ENCODE measurements around the gene LGALS9B. TPM values are rescaled to one million over a fixed set of nuclear protein-coding genes. Genes with fewer than 3 reads are reported as not detected.
"Not testable (repeated sequence)": the region's sequence is repeated elsewhere in the genome, so short reads cannot be mapped to it uniquely, and the experiment has no call there.

The LGALS9B gene
- total RNA-seq, result not detected

- DNase-seq (ENCODE audit: low spot score), result not testable (repeated sequence)
These were observed at the start of gene LGALS9B for GRCh38 chr17:20467447-20467846. Gene LGALS9B (minus strand): TSS chr17:20467539. CDS start chr17:20467470, 69 bp downstream.

- not testable (repeated sequence) for DNase-seq (ENCODE audit: low spot score)
These were observed 49.6 kb upstream of the LGALS9B start for GRCh38 chr17:20516986-20517385.

GRCh38 chr17:20515099-20515498, 47.8 kb upstream of the LGALS9B start:
- not testable (repeated sequence) for DNase-seq (ENCODE audit: low spot score)

- DNase-seq (ENCODE audit: low spot score), result not testable (repeated sequence)
These were observed 46.2 kb upstream of the LGALS9B start for GRCh38 chr17:20513539-20513938.

- not testable (repeated sequence) for DNase-seq (ENCODE audit: low spot score)
These were observed 45.0 kb upstream of the LGALS9B start for GRCh38 chr17:20512378-20512777.

GRCh38 chr17:20511778-20512177, 44.4 kb upstream of the LGALS9B start:
- not testable (repeated sequence) for DNase-seq (ENCODE audit: low spot score)

GRCh38 chr17:20505333-20505732, 38.0 kb upstream of the LGALS9B start:
- DNase-seq (ENCODE audit: low spot score), result not testable (repeated sequence)

- not testable (repeated sequence) for DNase-seq (ENCODE audit: low spot score)
These were observed 37.2 kb upstream of the LGALS9B start for GRCh38 chr17:20504388-20505066.

GRCh38 chr17:20501896-20502295, 34.6 kb upstream of the LGALS9B start:
- not testable (repeated sequence) for DNase-seq (ENCODE audit: low spot score)

GRCh38 chr17:20500346-20500745, 33.0 kb upstream of the LGALS9B start:
- not testable (repeated sequence) for DNase-seq (ENCODE audit: low spot score)

- not testable (repeated sequence) for DNase-seq (ENCODE audit: low spot score)
These were observed 28.1 kb upstream of the LGALS9B start for GRCh38 chr17:20495420-20495819.

- not testable (repeated sequence) for DNase-seq (ENCODE audit: low spot score)
These were observed 27.4 kb upstream of the LGALS9B start for GRCh38 chr17:20494735-20495134.

- DNase-seq (ENCODE audit: low spot score), result not testable (repeated sequence)
These were observed 26.8 kb upstream of the LGALS9B start for GRCh38 chr17:20494147-20494546.

- not testable (repeated sequence) for DNase-seq (ENCODE audit: low spot score)
These were observed 25.6 kb upstream of the LGALS9B start for GRCh38 chr17:20492971-20493370.

- not testable (repeated sequence) for DNase-seq (ENCODE audit: low spot score)
These were observed 24.8 kb upstream of the LGALS9B start for GRCh38 chr17:20492099-20492498.

GRCh38 chr17:20484930-20485329, 17.6 kb upstream of the LGALS9B start:
- DNase-seq (ENCODE audit: low spot score), result not testable (repeated sequence)

- not testable (repeated sequence) for DNase-seq (ENCODE audit: low spot score)
These were observed 12.7 kb upstream of the LGALS9B start for GRCh38 chr17:20479889-20480591.

GRCh38 chr17:20477398-20478071, 10.2 kb upstream of the LGALS9B start:
- DNase-seq (ENCODE audit: low spot score), result not testable (repeated sequence)

- DNase-seq (ENCODE audit: low spot score), result not testable (repeated sequence)
These were observed 7.9 kb upstream of the LGALS9B start for GRCh38 chr17:20475137-20475831.

GRCh38 chr17:20474081-20474480, 6.7 kb upstream of the LGALS9B start:
- not testable (repeated sequence) for DNase-seq (ENCODE audit: low spot score)

- DNase-seq (ENCODE audit: low spot score), result not testable (repeated sequence)
These were observed 2.6 kb upstream of the LGALS9B start for GRCh38 chr17:20469946-20470345.

GRCh38 chr17:20469107-20469506, 1.8 kb upstream of the LGALS9B start:
- not testable (repeated sequence) for DNase-seq (ENCODE audit: low spot score)
